ELF-1 (cell line): Measurements from ENCODE around the gene SEMA3B.
"Not testable (repeated sequence)": the region's sequence is repeated elsewhere in the genome, so short reads cannot be mapped to it uniquely, and the experiment has no call there.

Source experiments
- DNase-seq: peaks from one replicate; pipeline ENCODE4 v3.0.0-alpha.2; 2016; ENCODE audit warnings: low read depth, low spot score

Gene SEMA3B

DNA sequence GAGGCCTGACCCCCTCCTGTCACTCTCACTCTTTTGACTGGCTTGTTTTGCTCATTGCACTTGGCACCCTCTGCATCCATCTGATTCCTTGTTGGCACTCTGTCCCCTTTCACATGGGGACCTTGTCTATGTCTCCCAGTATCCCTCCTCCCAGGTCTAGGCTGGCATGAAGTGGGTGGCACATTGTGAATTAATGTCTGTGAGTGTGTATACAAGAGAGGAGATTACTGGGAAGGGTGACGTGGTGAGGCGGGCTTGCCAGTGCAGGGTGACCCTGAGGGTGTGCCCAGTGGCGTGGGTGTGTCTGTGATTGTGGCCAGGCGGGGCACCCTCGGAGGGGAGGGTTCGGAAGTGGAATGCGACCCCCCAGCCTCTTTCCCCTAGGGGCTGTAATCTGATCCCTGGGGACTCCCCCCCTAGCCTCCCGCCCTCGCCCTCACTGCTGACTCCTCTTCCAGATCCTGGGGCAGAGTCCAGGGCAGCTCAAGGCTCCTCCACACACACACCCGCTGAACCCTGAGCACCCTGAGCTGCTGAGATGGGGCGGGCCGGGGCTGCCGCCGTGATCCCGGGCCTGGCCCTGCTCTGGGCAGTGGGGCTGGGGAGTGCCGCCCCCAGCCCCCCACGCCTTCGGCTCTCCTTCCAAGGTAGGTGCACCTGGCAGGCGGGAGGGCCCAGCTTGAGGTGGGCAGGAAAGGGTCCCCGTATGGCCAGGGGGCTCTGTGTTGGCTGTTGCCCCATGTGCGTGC is at the start of gene SEMA3B:
TSS of gene SEMA3B (plus strand) at position 445 of the 749 bp plus-strand sequence. CDS start at position 539, 94 bp downstream.
- peak; percentile 43 for DNase-seq

DNA sequence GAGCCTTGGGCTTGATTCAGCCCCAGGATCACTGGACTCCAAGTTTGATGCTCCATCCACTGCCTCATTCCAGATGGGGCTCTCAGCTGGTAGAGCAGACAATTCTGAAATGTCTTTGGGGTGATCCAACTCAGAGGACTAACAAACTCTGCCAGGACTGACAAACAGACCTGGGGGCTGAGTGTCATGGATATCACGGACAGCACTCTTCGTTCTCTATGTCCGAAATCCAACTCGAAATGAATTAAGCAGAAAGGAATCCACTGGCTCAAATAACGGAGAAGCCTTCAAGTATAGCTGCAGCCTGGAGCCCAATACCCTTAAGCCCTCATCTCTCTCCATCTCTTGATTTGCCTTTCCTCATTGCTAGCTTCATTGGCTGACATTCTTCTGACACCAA is 49.7 kb upstream of the SEMA3B start:
- DNase-seq, result no peak

DNA sequence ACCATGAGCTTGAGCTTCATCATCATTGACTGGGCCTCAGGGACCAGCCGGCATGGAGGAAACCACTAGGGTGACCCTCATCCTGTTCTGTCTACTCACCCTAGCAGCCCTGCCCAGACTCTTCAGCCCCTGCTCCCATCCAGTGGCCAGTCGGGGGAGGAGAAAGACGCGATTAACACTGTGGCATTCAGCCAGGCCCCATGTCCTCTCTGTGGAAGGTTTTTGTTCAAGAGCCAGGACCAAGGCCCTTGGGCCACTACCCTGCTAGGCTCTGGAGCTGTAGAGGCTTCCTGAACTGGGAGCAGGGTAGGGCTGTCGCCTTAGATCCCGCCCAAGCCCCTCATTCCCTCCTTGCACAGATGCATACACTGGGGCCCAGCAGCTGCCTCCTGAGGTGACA is 48.8 kb upstream of the SEMA3B start:
- no peak for DNase-seq

DNA sequence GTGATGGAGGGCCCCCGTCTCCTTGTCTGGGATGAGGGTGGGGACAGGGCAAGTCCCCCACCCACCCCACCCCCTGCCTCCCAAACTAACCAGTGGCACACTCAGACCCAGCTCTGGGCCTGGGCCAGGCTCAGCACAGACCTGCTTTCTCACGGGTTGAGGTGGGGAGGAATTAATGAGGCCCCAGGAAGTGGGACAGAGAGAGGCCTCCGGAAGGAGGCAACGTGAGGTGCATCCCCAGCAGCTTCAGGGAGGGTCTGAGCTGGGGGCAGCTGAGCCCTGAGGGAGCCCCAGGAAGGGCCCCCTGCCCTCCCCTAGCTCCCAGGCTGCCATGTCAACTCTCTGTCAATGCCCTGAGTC is 47.9 kb upstream of the SEMA3B start:
- no peak for DNase-seq

DNA sequence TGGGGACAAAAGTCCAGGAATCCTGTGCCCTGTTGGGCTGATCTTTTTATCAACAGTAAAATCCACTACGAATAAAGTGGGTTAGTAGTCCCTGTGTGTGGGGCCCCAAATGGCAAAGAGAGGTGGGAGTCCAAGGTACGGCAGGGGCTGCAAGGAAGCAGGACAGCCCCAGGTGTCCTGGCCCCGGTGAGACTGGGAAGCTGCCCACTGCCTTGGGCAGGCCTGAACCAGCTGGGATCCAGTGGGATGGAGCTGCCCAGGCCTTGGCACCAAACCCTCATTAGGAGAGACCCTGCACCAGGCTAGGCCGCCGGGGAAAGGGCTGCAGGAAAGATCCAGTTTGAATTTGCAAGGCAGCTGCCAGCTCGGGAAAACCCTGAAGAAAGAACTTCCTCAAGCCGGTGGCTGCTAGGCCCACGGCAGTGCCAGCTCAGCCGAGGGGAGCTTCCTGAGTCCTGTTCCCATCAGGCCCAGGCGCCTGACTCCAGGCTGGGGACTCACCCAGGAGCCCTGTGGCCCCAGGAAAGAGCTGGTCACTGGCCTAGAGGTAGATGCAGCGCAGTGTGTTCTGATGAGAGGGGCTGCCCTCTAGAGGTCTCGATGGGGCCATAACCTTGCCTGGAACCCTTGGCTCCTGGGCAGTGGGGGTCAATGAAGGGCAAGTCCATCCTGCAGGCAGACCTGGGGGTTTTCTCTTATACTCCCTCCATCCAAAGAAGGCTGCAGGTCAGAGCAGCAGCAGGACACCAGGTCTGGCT is 47.4 kb upstream of the SEMA3B start:
- no peak for DNase-seq

DNA sequence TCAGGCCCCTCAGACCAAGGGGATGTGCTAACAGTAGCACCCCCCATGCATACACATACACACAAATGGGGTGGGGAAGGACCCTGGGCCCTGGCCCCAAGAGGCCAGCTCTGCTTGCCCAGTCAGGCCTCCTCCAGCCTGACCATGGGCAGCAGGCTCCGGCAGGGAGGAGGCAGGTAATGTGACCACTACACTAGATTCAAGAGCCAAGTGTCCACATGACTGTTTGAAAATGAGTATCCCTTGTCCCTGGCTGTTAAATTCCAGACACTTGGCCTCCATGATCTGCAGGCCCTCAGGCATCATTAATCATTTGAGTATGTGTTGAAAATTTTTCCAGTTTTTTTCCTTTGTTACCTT is 46.8 kb upstream of the SEMA3B start:
- no peak for DNase-seq

DNA sequence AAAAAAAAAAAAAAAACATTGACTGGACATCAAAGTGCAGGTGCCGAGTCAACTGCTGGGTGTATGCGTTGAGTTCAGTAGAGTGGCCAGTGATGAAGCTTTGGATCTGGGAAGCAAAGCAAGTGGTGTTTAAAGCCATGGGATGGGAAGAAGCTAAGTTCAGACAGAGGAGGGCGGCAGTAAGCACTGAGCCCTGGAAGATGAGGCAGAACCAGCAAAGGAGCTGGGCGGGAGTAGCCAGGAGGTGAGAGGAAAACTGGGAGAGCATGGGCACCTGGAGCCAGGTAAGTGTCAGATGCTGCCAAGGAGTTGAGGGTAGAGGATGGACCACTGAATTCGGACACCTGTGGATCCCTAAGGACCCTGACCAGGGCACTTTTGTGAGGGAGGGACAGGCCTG is 44.3 kb upstream of the SEMA3B start:
- no peak for DNase-seq

DNA sequence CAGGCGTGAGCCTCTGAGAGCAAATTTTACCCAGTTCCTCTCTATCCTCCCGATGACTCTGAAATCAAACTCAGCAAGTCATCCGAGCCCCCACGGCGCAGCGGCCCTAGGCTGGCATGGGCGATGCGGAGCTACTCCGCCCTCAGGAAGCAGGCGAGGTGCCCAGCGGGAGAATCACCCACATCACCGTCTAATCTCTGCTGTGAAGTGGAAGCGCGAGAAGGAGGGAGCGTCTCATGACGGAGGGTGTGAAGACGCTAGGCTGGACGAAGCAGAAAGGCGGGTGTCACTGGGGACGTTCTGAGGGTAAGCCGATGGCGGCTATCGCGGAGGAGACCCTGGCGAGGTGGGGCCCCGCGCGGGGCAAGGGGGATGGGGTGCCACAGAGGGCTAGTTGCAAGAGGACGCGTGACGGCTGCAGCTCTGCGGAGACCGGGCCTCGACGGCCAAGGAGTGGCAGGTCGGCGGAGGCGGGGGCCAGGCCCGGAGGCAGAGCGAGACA is 42.0 kb upstream of the SEMA3B start:
- no peak for DNase-seq

DNA sequence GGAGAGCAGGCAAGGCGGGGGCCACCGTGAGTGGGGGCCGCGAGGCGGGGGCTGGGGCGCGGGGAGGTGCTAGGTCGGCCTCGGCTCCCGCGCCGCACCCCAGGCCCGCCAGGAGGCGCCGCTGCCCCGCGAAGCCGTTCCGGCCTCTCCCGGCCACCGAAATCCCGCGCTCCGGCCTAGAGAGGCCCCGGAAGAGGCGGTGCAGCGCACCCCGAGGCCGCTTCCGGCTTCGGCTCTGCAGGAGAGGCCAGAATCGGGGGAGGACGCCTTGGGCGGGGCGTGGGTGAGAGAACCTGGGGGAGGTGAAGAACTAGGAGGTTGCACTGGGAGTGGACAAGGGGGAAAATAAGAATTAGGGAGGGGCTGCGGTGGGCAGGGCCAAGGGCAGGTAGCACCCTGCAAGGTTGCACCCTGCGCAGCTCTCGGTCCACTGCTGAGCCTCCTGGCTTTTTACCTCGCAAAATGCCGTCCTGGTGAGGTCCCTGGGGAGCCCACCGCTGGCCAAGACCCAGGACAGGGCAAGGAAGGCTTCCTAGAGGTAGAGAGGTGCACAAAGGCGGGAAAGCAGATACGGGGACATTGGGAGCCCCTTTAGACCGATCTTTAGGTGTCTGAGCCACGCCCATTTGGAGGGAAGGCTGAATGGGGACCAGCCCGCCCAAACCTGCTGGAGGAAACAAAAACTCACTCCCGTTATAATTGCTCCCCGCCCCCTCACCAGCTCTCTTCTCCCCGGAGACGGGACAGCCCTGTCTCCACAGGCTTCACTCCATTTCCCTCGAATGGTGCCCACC is 41.4 kb upstream of the SEMA3B start:
- DNase-seq, result peak; percentile 91

DNA sequence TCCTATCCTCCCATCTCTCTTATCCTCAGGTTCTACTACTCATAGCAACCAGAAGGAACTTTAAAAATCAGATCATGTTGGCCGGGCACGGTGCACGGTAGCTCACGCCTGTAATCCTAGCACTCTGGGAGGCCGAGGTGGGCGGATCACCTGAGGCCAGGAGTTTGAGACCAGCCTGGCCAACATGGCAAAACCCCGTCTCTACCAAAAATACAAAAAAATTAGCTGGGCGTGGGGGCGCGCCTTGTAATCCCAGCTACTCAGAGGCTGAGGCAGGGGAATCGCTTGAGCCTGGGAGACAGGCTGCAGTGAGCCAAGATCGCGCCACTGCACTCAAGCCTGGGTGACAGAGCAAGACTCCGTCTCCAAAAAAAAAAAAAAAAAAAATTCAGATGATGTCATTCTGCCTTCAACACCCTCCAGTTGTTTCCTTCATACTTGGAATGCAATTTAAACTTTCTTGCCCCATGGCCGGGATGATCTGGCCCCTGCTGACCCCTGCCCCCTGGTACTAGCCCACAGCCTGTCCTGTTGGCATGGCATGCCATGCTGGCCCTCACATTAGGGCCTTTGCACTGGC is 40.7 kb upstream of the SEMA3B start:
- not testable (repeated sequence) for DNase-seq

DNA sequence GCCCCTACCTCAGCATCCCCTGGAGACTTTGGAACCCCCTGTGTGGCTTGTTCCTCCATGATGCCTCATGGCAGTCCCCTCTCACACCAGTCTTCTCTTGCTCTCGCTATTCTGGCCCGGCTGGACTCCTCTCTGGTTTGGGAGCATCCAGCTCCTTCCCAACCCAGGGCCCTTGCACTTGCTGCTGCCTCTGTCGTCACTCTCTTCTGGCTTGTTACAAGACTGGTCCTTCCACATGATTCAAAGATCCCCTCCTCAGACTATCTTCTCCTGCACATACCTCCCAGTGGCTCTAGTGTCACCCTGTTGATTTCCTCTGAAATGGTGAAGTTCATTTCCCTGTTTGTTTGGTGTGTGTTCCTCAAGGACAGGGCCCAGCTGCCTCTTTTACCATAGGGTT is 39.5 kb upstream of the SEMA3B start:
- DNase-seq, result no peak

DNA sequence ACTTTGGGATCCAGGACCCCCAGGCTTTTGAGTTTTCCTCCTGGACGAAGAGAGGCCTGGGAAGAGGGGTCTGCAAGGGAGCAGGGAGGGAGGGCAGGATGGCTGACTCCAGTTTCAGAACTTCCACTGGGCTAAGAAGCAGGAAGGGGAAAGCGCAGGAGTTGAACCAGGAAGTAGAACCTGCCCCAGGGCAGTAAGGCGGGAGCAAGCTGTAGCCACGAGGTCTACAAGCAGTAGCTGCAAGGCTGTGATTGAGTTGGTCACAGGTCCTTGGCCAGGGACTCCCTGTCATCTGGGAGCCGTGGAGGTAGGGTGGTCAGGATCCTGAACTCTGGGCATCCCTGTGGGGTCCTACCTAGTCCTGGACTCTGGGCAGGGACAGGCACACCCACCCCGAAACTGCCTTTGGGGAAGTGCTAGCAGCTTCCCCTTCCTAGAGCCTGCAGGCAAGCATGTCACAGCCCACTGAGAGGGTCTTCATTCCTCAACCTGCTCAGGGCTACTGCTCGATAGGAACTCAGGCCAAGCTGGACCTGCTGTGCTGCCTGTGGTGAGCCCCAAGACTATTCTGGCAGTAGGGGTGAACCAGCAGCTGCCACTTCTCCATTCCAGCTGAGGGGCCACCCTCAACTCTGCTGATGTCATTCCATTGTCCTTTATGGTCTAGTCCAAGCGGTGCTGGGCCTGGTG is 38.7 kb upstream of the SEMA3B start:
- DNase-seq, result no peak

DNA sequence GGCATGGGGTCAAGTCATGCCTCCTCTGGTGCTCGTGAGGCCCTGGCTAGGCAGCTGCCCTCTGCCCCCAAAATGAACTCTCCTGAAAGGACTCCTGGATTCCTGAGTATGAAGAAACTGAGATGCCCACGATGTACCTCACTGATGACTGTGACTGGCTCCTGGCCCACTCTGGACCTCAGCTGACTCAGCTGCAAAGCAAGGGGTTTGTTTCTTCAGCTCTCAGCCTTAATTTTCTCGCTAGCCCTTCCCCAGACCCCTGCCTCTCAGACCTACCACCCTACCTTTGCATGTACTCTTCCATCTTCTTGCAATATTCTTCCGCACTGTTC is 38.2 kb upstream of the SEMA3B start:
- no peak for DNase-seq

DNA sequence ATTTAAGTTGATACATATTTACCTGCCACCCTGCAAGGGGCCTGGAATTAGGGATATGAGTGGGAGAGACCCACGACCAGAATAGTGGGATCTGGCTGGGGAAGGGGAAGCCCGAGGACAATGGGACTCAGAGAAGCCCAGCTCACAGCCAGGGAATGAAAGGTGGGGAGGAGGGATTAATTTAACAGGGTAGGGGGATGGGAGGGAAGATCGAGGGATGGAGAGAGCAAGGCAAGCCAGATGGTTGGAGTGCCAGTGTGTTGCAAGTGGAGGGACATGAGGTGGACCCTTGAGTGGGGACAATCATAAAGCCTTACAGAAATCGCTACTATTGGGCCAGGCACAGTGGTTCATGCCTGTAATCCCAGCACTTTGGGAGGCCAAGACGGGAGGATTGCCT is 37.4 kb upstream of the SEMA3B start:
- no peak for DNase-seq

DNA sequence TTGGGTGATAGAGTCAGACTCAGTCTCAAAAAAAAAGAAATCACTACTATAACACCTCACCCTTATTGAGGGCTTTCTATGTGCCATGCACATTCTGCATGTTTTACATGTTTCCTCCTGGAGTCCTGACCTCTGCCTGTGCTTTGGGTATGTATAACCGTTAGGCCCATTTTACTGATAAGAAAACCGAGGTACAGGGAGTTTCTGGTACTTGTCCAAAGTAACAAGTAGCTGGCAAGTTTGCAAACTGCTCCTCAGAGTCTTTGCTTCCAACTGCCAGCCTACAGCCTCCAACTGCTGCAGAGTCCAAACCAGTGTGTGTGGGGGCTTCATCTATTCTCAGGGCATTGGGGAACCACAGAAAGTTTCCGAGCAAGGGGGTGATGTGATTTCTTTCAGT is 36.6 kb upstream of the SEMA3B start:
- DNase-seq, result no peak

DNA sequence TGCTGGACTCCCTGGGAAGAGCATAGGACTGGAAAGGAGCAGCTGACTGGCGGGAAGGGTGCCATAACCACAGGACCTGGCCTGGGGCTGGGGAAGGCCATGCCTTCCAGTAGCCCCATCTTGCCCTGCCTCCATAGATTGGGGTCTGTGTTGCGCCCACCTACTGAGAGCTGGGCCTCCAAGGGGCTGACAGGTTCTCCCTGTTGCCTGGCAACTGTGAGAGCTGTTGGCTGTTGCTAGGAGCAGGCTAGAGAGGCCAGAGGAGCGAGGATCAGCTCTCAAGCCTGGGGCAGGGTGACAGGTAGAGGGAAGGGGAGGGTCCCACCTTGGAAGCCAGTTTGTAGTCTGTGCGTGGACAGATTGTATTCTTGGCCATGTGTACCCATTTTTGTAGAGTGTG is 35.8 kb upstream of the SEMA3B start:
- DNase-seq, result no peak

DNA sequence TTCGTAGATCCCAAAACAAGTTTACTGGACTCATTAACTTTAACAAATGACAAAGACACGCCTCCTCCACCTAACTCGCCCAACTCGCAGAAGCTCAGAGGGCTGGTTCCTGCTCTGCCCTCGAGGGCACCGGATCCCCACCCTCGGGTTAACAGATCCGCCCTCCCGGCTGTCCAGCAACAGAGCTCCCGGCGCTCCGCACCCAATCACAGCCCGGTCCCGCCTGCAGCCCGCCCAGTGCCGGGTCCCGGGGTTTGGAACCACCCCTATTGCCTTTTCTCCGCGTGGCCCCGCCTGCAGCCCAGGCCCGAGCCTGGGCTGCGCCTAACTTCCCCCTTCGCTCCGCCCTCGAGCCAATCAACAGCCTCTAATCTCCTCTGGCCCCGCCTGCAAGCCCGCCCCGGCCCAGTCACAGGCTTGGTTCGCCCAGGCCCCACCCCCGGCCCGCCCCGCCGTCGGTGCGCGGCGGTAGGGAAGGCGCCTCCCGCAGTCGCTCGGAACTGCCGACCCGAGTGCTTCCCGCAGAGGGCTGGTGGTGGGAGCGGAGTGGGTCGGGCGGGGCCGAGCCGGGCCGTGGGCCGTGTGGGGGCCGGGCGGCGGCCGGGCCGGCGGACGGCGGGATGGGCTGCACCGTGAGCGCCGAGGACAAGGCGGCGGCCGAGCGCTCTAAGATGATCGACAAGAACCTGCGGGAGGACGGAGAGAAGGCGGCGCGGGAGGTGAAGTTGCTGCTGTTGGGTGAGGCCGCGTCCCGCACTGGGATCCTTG is 33.0 kb upstream of the SEMA3B start, which contains the start of gene GNAI2:
TSS of gene GNAI2 (plus strand) at position 489 of the 768 bp plus-strand sequence. CDS start at position 621, 132 bp downstream.
- DNase-seq, result peak; percentile 100

DNA sequence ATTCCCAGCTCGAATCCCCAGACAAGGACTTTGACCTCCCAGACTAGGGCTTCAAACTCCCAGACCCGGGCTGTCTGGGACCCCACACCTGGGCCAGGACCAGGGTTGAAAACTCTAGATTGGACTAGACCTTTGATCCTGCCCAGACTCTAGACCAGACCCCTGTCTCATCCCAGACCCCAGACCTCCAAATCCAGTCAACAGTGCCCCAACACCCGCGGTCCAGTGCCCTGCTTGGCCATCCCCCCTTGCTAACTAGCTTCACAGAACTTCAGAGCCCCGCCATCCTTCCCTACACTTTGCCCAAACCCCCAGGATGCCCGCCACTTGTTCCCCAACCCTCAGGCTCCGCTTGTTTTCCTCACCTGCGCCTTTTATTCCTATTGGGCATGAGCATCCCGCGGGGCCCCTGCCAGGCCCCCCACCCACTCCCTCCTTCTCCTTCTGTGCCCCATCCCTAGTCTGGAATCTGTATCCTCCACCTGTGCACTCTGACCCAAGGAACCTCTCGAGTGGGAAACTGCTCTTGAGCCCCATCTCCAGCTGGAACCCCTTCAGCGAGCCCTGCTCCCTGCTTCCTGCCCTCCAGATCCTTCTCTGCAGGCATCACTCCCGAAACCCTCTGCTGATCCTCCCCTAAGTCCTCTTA is 32.3 kb upstream of the SEMA3B start:
- no peak for DNase-seq

DNA sequence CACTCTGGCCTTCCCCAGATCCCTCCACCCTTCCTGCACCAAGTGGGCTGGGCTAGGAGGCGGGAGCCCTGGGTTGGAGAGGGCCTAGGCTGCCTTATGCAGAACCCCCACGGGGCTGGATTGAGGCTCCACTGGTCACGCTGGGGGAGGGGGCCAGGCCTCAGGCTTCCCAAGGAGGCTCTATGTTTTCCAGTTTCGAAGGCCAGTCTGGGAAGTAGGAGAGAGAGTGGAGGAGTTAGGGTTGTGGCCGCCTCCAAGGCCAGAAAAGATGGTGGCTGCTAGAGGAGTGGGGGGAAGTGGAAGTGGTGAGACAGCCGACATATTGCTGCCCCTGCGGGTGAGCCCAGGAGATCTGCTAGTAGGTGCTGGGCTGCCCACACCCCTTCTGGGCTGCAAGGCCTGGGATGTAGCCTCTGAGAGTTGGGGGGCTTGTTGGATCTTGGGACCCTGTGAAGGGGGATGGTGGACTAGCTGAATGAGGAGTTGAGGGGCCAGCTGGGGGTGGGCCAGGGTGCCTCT is 31.8 kb upstream of the SEMA3B start:
- peak; percentile 60 for DNase-seq
